HG03066 (cell line): ENCODE results near the gene MUTYH.
"Not testable (repeated sequence)": the region's sequence is repeated elsewhere in the genome, so short reads cannot be mapped to it uniquely, and the experiment has no call there.

Source experiments
- ATAC-seq: cut with Tn5 transposase; IDR thresholded peaks from one replicate; pipeline ENCODE4 v1.9.1; 2021; ENCODE audit warnings: low read depth; ENCODE audit not compliant: unreplicated experiment

The MUTYH gene

GRCh38 chr1:45339789-45340558 lies at the start of gene MUTYH, which contains the start of gene TOE1:
Gene MUTYH (minus strand): TSS chr1:45340440. CDS start chr1:45334505, 5,935 bp downstream.
Gene TOE1 (plus strand): TSS chr1:45340170. CDS start chr1:45340253, 83 bp downstream.
- ATAC-seq = peak; percentile 82

- ATAC-seq = no peak
These were observed 46.0 kb upstream of the MUTYH start for GRCh38 chr1:45386219-45386618.

DNA sequence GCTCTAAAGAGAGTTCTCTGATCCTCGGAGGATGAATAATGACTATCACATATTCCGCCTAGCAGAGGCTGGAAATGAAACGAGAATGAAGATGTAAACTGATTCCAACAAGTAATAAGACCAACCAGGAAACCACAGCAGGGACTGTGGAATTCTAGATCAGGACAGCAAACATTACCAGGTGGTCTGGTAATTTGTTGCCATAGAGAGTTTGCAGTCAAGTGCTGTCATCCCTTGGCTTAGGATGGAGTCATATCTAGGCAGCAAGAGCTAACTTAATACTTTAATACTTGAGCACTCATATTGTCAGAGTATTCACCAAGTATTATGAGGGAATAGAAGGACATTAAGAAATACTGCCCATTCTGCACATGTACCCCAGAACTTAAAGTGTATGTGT lies 45.1 kb upstream of the MUTYH start:
- ATAC-seq = no peak

- ATAC-seq = not testable (repeated sequence)
These were observed 44.0 kb upstream of the MUTYH start for GRCh38 chr1:45384213-45384612.

DNA sequence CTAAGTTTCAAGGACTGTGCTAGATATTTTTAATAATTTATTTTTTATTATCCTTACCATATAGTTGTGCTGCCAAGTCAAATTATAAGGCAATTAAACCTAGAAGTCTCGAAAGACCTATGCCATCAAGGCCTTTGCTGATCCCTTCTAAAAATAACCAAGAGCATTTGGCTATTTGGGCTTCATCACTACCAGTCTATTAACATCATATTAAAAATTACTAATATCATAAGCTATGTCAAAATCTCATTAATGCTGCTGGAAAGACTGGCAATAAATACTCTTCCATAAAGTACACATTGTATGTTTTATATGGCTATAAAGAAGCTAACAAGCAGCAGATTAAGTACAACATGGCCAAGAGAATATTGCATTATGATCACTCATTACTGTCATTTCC lies 43.0 kb upstream of the MUTYH start:
- ATAC-seq = no peak

DNA sequence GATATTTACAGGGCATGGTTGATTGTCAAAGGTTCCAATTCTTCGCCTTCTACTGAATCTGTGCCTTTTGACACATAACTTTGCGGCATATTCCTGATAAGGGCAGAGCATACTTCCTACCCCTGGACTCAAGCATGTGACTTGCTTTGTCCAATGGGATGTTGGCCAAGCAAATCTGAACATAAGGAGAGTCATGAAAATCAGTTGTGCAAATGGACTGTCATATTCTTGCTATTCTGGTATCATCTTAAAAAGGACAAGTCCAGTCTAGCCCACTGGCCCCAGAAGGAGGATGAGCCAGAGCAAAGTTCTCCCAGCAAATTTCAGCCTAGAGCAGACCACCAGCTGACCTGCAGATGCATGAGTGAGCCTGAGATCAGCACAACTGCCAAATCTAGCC lies 41.0 kb upstream of the MUTYH start:
- ATAC-seq = no peak

GRCh38 chr1:45380730-45381129 lies 40.5 kb upstream of the MUTYH start:
- no peak for ATAC-seq

DNA sequence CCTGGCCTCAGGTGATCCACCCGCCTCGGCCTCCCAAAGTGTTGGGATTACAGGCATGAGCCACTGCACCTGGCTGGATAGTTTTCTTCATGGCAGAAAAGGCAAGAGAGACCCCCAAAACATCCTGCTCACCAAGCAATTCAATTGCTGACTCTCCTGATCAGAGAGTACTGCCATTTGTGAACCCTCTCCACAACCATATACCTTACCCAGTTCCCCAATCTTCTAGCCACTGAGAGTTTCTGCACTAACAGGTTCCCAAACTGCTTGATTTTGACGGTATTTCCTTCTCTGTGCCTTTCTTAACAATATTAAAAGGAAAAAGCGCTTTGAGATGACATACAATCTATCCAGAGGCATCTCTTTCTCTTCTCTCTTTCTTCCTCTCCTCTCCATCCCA lies 39.9 kb upstream of the MUTYH start:
- ATAC-seq = no peak

DNA sequence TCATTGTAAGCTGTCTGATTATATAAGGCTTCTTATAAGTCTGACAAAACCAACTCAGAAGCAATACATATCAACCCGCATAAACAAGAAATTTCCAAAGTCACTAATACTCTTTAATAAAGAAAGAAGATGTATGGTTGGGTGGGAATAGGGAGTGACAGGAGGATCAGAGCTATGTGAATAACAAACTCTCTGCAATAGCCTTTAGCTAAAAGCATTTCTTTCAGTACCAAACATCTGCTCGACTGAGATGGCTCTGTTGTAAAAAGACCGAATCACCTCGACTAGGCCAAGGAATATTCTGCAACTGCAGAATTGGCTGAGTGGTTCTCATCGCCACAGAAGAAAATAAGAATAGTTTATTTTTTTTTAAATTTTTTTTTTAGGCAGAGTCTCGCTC lies 39.3 kb upstream of the MUTYH start:
- ATAC-seq = no peak

DNA sequence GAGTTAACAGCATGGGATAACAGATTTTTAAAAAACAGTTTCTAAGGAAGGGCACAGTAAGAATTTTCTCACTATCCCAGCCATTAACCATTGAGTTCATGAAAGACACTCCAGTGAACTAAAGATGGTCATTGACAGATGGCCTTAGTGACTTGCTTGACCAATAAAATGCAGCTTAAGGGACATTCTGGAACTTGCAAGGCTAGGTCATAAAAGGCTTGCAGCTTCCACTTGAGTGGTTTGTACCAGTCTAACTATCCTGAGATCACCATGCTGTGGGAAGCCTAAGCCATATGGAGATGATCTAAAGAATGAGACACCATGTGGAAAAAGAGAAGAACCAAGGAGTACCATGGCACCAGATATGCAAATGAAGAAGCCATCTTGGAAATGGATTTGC lies 37.9 kb upstream of the MUTYH start:
- ATAC-seq = no peak

- no peak for ATAC-seq
These were observed 35.2 kb upstream of the MUTYH start for GRCh38 chr1:45375104-45376090.

- ATAC-seq = no peak
These were observed 33.3 kb upstream of the MUTYH start for GRCh38 chr1:45373573-45373972.

- peak; percentile 79 for ATAC-seq
These were observed 30.3 kb upstream of the MUTYH start for GRCh38 chr1:45370575-45370974.

DNA sequence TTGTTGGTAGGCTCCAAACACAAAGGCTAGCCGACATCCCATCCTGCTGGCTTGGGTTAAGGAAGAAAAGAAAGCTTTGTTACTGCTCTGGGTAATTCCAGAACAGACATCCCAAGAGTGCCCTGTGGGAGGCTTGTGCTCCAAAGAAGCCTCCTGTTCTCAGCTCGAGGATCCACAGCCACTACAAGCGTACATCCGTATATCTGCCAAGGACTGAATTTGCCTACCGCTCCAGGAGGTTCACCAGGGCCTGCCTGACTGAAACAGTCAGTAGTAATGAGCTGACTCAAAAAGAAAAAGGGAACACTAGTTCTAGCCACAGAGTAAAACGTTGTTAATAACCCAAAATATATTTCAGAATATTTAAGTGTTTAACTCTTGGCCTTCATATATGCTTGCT lies 24.8 kb upstream of the MUTYH start:
- peak; percentile 80 for ATAC-seq

DNA sequence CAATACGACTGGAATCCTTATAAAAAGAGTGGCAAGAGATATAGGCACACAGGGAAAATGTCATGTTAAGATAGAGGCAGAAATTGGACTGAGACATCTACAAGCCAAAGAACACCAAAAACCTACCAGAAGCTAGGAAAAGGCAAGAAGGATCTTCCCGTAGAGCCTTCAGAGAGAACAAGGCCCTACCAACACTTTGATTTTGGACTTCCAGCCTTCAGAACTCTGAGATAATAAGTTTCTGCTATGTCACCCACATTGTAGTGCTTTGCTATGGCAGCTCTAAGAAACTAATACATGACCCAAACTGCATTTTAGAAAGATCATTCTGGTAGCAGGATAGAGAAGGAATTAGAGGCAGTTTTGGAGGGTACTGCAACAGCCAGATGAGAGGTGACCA lies 24.1 kb upstream of the MUTYH start:
- ATAC-seq = no peak

GRCh38 chr1:45360981-45361380 lies 20.7 kb upstream of the MUTYH start:
- not testable (repeated sequence) for ATAC-seq

- ATAC-seq = no peak
These were observed 19.8 kb upstream of the MUTYH start for GRCh38 chr1:45359882-45360513.

- ATAC-seq = no peak
These were observed 15.9 kb upstream of the MUTYH start for GRCh38 chr1:45356186-45356585.

DNA sequence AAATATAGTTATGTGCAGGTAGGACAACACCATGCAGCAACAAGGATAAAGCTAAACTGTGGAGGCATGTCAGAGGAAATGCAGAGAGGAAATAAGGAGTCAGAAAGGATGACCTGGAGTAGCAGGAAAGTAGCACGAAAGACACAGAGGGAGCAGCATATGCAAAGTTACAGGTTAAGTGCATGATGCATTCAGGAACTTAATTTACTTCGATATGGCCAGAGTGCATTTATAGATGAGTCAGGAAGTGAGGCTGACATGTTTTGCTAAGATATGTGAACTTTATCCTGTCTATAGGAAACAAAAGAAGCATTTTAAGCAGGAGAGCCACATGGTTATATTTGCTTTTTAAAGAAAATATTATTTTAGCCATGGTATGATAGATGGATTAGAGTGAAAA lies 15.4 kb upstream of the MUTYH start:
- no peak for ATAC-seq

GRCh38 chr1:45354838-45355237 lies 14.6 kb upstream of the MUTYH start:
- ATAC-seq = no peak

DNA sequence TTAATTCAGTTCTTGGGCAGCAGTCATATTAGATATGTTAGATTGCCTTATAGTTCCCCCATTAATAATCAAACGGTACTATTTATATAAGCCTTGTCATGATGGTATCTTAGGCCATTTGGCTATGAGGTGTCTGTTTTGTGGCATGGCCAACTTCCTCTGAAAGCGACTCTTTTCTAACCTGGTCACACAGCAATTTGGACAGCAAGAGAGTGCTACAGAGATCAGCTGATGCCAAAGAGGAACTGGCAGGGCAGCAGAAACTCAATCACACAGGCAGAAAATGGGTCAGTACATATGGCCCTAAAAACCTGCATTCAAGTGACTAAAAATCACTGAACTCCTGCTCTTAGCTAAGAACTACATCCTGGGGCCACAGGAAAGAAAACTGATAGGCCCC lies 13.4 kb upstream of the MUTYH start:
- ATAC-seq = no peak
